K562 (cell line): ENCODE results near the gene PLCG2. TPM values are rescaled to one million over a fixed set of nuclear protein-coding genes. Genes with fewer than 3 reads are reported as not detected.

Experiments used
- EHMT2 ChIP-seq: fragments of 450-650 bp; IDR thresholded peaks from 2 replicates; pipeline ENCODE4 v1.6.1; 2018; ENCODE audit warnings: antibody characterized with exemption
- FOXA3 ChIP-seq, 2 experiments: fragments of 450-650 bp in 1 of 2; sonication (generic) in 1 of 2; formaldehyde crosslinking; IDR thresholded peaks in 1 of 2; conservative IDR thresholded peaks in 1 of 2; 2 replicates each; pipeline versions ENCODE4 v1.4.0 to v1.8.0; 2020 to 2022; ENCODE audit warnings: mild to moderate bottlenecking in 2 of 2, missing genetic modification reagents in 1 of 2
- GTF2E2 ChIP-seq: fragments of 200-800 bp; sonication (Bioruptor generic); IDR thresholded peaks from 2 replicates; pipeline ENCODE4 v1.6.1; 2016; ENCODE audit warnings: missing genetic modification characterization, missing compliant biosample characterization
- JUN ChIP-seq, 2 experiments: sonication (generic) in 1 of 2; formaldehyde crosslinking in 1 of 2; IDR thresholded peaks; 2 replicates each; pipeline versions ENCODE4 v1.6.1 to v1.8.0; 2012 to 2022; ENCODE audit warnings: borderline replicate concordance in 2 of 2, mild to moderate bottlenecking in 2 of 2, improper control_type of control experiment in 1 of 2, low read depth in 1 of 2, low read length in 1 of 2, missing genetic modification reagents in 1 of 2
- MNT ChIP-seq, 2 experiments: fragments of 450-650 bp; conservative IDR thresholded peaks; 2 replicates each; pipeline ENCODE4 v1.6.1; 2017; ENCODE audit warnings: mild to moderate bottlenecking in 2 of 2, moderate library complexity in 2 of 2
- NFRKB ChIP-seq: fragments of 450-650 bp; IDR thresholded peaks from 2 replicates; pipeline ENCODE4 v1.6.1; 2016; ENCODE audit warnings: low read depth
- NR2C2 ChIP-seq, 2 experiments: fragments of 200-800 bp in 1 of 2; sonication (Bioruptor generic) in 1 of 2; sonication (generic) in 1 of 2; formaldehyde crosslinking in 1 of 2; IDR thresholded peaks; 2 replicates each; pipeline versions ENCODE4 v1.6.1 to v1.8.0; 2016 to 2022; ENCODE audit warnings: mild to moderate bottlenecking in 1 of 2, missing compliant biosample characterization in 1 of 2, missing genetic modification characterization in 1 of 2, missing genetic modification reagents in 1 of 2
- POLR2G ChIP-seq: fragments of 200-400 bp; formaldehyde crosslinking; IDR thresholded peaks from 2 replicates; pipeline ENCODE4 v1.6.1; 2017; ENCODE audit warnings: low read depth, mild to moderate bottlenecking, antibody characterized with exemption, low read length, moderate library complexity
- PREB ChIP-seq: sonication (generic); formaldehyde crosslinking; IDR thresholded peaks from 2 replicates; pipeline ENCODE4 v1.8.1; 2023; ENCODE audit warnings: mild to moderate bottlenecking, missing genetic modification reagents
- SMAD1 ChIP-seq: fragments of 150-350 bp; IDR thresholded peaks from 2 replicates; pipeline ENCODE4 v1.6.1; 2014; ENCODE audit warnings: low read length, low read depth; ENCODE audit not compliant: partially characterized antibody
- SMARCA5 ChIP-seq: fragments of 450-650 bp; IDR thresholded peaks from 2 replicates; pipeline ENCODE4 v1.6.1; 2016
- WHSC1 ChIP-seq: IDR thresholded peaks from one replicate; pipeline ENCODE4 v1.6.1; 2012; ENCODE audit warnings: low read length, control low read depth, inconsistent platforms
- ZNF644 ChIP-seq: fragments of 200-800 bp; sonication (Bioruptor generic); IDR thresholded peaks from 2 replicates; pipeline ENCODE4 v1.6.1; 2016; ENCODE audit warnings: low read depth, missing genetic modification characterization, missing compliant biosample characterization
- polyA plus RNA-seq, 8 experiments: library from polyadenylated mRNA; depleted of rRNA in 4 of 8; stranded (reverse) in 5 of 8; unstranded in 3 of 8; fragments of >200 nt; fragmentation: Nextera tagmentation in 2 of 8; fragmentation: Illumina TruSeq in 1 of 8; extraction: Ambion mirVana in 2 of 8; extraction: Trizol in 1 of 8; gene quantifications; 2 replicates each; pipeline versions ENCODE4 v1.2.1 to v1.2.3, GENCODE V29; 2011 to 2014; ENCODE audit warnings: inconsistent platforms in 1 of 8, missing spikeins in 1 of 8
- total RNA-seq, 7 experiments: library from RNA; depleted of rRNA in 6 of 7; stranded (reverse); fragments of >200 nt in 6 of 7; fragmentation: Illumina TruSeq in 2 of 7; extraction: Trizol in 2 of 7; gene quantifications; 2 replicates each; pipeline versions ENCODE4 v1.2.1 to v1.2.3, GENCODE V29; 2011 to 2021; ENCODE audit warnings: low replicate concordance in 1 of 7
- TF ChIP-seq, protein P1 (sequence below): fragments of 250-450 bp; sonication (Bioruptor Pico); IDR thresholded peaks from 2 replicates; pipeline ENCODE4 v1.4.0; 2020
- TF ChIP-seq, protein P2 (sequence below): sonication (generic); formaldehyde crosslinking; IDR thresholded peaks from 2 replicates; pipeline ENCODE4 v1.9.0; 2022; ENCODE audit warnings: mild to moderate bottlenecking, missing genetic modification reagents

The PLCG2 gene
- total and polyA plus RNA-seq, 9 of the 15 experiments (the other 6 are each of a cell fraction or from before 2014, with no cell fraction given) = 0.94 to 7.1 (median 3.1) TPM

- TF ChIP-seq MNT (conservative IDR thresholded peaks at IDR 0.05) (0 out of 4 replicates have a peak, but pooled peaks of 1 of the 2 experiments have one; percentile 17), ZNF644 (0 out of 2 replicates have a peak, but pooled peaks have one; percentile 55), FOXA3 (CRISPR knock-in tag; conservative IDR thresholded peaks at IDR 0.05 in 1 of 2, IDR thresholded peaks at IDR 0.05 in 1 of 2) (0 out of 4 replicates have a peak, but pooled peaks of 1 of the 2 experiments have one; percentile 45), NR2C2 (CRISPR knock-in tag; IDR thresholded peaks at IDR 0.05) (peak; percentile 50; the same call in 1 of the 2 replicates), NR2C2 (tag; IDR thresholded peaks at IDR 0.05) (peak; percentile 70), SMARCA5 (no peak), POLR2G (peak; percentile 61), JUN (IDR thresholded peaks at IDR 0.05; ENCODE audit: borderline replicate concordance, low read depth, low read length) (peak; percentile 27; the same call in 1 of the 2 replicates), JUN (CRISPR knock-in tag; IDR thresholded peaks at IDR 0.05; ENCODE audit: borderline replicate concordance) (no peak), NFRKB (peak; percentile 55; the same call in 1 of the 2 replicates), EHMT2 (peak; percentile 92), PREB (CRISPR knock-in tag) (no peak), SMAD1 (peak; percentile 14), WHSC1 (no peak), GTF2E2 (peak; percentile 60)
- TF ChIP-seq, protein P1, sequence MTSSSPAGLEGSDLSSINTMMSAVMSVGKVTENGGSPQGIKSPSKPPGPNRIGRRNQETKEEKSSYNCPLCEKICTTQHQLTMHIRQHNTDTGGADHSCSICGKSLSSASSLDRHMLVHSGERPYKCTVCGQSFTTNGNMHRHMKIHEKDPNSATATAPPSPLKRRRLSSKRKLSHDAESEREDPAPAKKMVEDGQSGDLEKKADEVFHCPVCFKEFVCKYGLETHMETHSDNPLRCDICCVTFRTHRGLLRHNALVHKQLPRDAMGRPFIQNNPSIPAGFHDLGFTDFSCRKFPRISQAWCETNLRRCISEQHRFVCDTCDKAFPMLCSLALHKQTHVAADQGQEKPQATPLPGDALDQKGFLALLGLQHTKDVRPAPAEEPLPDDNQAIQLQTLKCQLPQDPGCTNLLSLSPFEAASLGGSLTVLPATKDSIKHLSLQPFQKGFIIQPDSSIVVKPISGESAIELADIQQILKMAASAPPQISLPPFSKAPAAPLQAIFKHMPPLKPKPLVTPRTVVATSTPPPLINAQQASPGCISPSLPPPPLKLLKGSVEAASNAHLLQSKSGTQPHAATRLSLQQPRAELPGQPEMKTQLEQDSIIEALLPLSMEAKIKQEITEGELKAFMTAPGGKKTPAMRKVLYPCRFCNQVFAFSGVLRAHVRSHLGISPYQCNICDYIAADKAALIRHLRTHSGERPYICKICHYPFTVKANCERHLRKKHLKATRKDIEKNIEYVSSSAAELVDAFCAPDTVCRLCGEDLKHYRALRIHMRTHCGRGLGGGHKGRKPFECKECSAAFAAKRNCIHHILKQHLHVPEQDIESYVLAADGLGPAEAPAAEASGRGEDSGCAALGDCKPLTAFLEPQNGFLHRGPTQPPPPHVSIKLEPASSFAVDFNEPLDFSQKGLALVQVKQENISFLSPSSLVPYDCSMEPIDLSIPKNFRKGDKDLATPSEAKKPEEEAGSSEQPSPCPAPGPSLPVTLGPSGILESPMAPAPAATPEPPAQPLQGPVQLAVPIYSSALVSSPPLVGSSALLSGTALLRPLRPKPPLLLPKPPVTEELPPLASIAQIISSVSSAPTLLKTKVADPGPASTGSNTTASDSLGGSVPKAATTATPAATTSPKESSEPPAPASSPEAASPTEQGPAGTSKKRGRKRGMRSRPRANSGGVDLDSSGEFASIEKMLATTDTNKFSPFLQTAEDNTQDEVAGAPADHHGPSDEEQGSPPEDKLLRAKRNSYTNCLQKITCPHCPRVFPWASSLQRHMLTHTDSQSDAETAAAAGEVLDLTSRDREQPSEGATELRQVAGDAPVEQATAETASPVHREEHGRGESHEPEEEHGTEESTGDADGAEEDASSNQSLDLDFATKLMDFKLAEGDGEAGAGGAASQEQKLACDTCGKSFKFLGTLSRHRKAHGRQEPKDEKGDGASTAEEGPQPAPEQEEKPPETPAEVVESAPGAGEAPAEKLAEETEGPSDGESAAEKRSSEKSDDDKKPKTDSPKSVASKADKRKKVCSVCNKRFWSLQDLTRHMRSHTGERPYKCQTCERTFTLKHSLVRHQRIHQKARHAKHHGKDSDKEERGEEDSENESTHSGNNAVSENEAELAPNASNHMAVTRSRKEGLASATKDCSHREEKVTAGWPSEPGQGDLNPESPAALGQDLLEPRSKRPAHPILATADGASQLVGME (CRISPR knock-in tag) = no peak; the same call in 1 of the 2 replicates
- TF ChIP-seq, protein P2, sequence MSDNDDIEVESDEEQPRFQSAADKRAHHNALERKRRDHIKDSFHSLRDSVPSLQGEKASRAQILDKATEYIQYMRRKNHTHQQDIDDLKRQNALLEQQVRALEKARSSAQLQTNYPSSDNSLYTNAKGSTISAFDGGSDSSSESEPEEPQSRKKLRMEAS (CRISPR knock-in tag) = peak; percentile 61
Observed at GRCh38 chr16:81745704-81746558, 33.2 kb upstream of the PLCG2 start (continued).
